Duodenal mucosa (tissue), 2 donors: Measurements from ENCODE around the gene WAPL.

Experiments used
- H3K27ac ChIP-seq: one replicate; pipeline ENCODE4 v1.7.0; 2013; ENCODE audit warnings: low read depth, low read length
- H3K27me3 ChIP-seq, 2 donors: one replicate each; pipeline ENCODE4 v1.7.0; 2013; ENCODE audit warnings: low read length in 2 of 2, control low read depth in 1 of 2; ENCODE audit not compliant: insufficient read depth in 2 of 2, control insufficient read depth in 1 of 2
- H3K36me3 ChIP-seq, 2 donors: one replicate each; pipeline ENCODE4 v1.7.0; 2013; ENCODE audit warnings: low read length in 2 of 2, control low read depth in 1 of 2; ENCODE audit not compliant: insufficient read depth in 2 of 2, control insufficient read depth in 1 of 2
- H3K4me1 ChIP-seq, 2 donors: one replicate each; pipeline ENCODE4 v1.7.0; 2013; ENCODE audit warnings: low read length in 2 of 2, control low read depth in 1 of 2; ENCODE audit not compliant: insufficient read depth in 2 of 2, control insufficient read depth in 1 of 2
- H3K4me3 ChIP-seq, 2 donors: one replicate each; pipeline ENCODE4 v1.7.0; 2013; ENCODE audit warnings: low read length in 2 of 2, low read depth in 1 of 2
- H3K9ac ChIP-seq, 2 donors: one replicate each; pipeline ENCODE4 v1.7.0; 2013; ENCODE audit warnings: low read length in 2 of 2, low read depth in 1 of 2
- H3K9me3 ChIP-seq, 2 donors: one replicate each; pipeline ENCODE4 v1.7.0; 2013; ENCODE audit warnings: low read length in 2 of 2, control low read depth in 1 of 2; ENCODE audit not compliant: control insufficient read depth in 1 of 2

The WAPL gene

DNA sequence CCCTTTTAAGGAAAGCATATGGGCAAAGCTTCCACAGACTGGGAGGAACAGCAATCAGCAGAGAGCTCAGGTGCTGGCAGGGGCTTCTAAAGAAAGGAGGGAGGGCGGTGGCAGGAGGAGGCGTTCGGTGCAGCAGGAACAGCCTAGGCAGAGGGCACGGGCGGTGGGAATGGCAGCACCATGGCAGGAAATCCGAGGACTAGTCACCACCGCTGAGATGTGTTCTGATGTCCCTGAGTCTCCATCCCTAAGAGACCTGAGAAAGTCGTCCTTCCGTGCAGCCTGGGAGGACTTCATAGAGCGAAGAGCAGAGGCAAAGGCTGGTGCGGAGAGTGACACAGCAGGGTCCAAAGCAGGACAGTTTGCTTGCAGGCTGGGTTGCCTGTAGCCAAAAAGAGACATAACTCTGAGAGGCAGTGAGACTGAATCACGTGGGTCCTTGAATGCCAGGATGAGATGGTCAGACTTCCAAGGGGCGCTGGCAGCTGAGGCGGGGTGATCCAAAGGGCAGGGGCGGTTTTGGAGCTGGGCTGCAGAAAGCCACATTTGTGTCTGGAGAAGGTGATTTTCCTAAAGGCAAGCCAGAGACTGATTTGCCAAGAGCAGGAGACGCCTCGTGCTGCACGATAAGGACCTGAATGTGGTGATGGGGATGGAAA lies 119.2 kb downstream of the WAPL start:
- peaks cover 19 to 20% of the 10 kb centered on the region in 2 donors for H3K4me1 ChIP-seq
- H3K9ac ChIP-seq, result peak overlapping the region; percentile 20 to 77
- peak overlapping the region; percentile 30 to 80 for H3K4me3 ChIP-seq
- no peaks in the 10 kb centered on the region for H3K9me3 ChIP-seq
- no peaks in the 10 kb centered on the region for H3K36me3 ChIP-seq
- no peak overlapping the region for H3K27ac ChIP-seq
- no peaks in the 10 kb centered on the region for H3K27me3 ChIP-seq

DNA sequence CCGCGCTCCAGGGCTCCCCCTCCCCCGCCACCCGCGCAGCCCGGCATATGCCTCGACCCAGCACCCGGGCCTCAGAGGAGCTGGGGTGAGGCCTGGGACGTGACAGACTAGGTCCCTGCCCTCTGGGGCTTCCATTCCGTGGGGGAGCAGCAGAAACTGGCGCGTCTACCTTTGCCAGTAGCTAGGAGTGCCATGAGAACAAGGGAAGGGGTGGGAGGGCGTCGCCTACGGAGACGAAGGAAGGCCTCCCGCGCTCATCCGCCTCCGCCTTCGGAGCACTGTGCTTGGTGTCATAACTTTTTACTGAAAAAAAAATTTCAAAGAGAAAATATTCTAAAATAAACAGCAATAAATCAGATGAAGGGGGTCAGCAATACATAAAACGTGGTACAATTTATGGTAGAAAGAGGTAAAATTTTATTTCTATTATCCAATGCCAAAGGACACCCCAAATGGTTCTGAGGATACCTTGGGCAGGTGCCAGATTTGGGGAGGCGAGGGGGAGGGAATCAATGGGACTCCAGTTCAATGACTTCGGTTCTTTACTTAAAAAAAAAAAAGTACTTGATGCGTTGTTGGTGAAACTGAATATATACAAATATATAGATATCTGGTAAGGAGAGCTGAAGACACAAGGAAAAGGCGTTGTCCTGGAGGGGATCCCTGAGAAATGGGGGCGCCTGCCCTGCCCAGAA lies 119.9 kb downstream of the WAPL start:
- Histone ChIP-seq H3K9me3 (no peaks in the 10 kb centered on the region), H3K36me3 (no peaks in the 10 kb centered on the region), H3K27ac (peak overlapping the region; percentile 88), H3K27me3 (no peaks in the 10 kb centered on the region), H3K4me3 (peak overlapping the region; percentile 79 to 80), H3K4me1 (peaks cover 19 to 20% of the 10 kb centered on the region in 2 donors), H3K9ac (peak overlapping the region; percentile 67 to 77)

DNA sequence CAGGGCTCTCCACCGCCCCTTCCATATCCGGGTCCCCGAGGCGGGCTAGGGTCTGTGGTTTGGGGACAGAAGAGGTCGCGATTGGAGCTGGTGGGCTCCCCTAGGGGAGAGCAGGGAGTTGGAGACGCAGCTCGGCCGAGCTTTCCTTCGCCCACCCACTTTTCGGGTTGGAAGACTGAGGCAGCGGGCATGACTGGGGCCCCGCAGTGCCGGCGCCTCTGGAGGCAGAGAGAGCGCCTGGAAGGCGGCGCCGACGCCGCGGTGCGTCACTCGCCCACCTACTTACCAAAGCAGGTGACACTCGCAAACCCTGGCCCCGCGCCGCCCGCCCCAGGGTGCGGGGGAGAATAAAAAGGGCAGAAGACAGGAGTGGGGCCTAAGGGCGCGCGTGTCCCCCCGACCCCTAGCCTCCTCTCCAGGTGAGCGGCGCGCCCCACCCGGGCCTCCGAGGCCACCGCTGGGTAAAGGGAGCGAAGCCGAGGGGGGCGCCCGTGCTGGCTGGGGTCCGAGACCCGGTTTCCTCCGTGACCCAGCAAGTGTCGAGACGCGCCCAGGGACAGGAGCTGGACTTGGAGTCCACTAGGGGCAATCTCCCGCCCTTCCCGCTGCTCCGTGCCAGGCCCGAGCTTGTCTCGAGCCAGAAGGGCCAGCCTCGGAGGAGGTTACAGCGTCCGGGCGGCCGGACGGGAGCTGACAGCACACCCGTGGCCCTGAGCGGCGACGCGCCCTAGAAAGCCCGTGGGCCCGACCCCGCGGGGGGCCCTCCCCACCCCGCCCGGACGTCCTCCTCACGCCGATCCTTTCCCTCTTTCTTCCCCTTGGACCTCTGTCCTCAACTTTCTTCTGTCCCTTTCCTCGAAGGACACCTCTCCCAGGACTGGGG lies 120.6 kb downstream of the WAPL start:
- Histone ChIP-seq H3K9ac (peak overlapping the region; percentile 77 to 79), H3K36me3 (no peaks in the 10 kb centered on the region), H3K4me3 (peak overlapping the region; percentile 79 to 80), H3K27ac (peak overlapping the region; percentile 88), H3K9me3 (no peaks in the 10 kb centered on the region), H3K27me3 (no peaks in the 10 kb centered on the region), H3K4me1 (peaks cover 19 to 20% of the 10 kb centered on the region in 2 donors)

DNA sequence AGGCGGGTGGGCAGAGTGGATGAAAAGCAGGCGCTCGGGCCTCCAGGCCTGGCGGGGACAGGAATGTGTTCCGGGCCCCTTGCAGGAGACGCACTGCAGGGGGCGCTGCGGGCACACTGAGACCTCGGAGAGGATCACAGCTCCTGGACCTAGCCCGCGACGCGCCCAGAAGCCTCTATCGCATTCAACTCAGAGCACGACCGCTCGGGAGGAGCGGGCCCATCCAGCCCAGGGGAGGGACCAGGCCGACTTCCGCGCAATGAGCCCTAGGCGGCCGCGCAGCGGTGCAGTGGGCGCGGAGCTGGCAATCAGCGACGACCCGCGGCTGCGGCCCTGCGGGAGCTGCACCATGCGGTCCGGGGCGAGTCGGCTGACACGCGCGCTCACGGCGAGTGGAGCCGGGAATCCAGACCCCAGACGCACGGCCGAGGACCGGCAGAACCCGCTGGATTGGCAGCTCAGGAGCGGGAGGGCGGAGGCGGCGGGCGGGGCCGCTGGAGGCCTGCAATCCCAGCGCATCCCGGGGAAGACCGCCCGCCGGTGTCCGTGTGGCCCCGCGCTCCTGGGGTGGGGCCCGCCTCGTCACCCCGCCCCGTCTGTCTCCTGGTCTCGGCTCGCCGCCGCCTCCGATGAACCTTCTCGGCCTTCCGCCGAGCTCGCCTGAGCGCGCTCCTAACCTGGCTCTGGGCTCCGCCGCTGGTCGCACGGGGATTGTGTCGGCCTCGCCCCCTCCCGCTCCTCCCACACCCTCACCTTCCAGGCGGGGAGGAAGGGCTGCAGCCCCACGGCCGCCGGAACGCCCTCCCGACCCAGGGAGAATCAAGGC lies 121.5 kb downstream of the WAPL start:
- no peaks in the 10 kb centered on the region for H3K27me3 ChIP-seq
- H3K4me1 ChIP-seq, result peaks cover 19 to 20% of the 10 kb centered on the region in 2 donors
- H3K27ac ChIP-seq, result peak overlapping the region; percentile 88
- H3K36me3 ChIP-seq, result no peaks in the 10 kb centered on the region
- peak overlapping the region; percentile 79 to 80 for H3K4me3 ChIP-seq
- peak overlapping the region; percentile 77 to 79 for H3K9ac ChIP-seq
- H3K9me3 ChIP-seq, result no peaks in the 10 kb centered on the region

DNA sequence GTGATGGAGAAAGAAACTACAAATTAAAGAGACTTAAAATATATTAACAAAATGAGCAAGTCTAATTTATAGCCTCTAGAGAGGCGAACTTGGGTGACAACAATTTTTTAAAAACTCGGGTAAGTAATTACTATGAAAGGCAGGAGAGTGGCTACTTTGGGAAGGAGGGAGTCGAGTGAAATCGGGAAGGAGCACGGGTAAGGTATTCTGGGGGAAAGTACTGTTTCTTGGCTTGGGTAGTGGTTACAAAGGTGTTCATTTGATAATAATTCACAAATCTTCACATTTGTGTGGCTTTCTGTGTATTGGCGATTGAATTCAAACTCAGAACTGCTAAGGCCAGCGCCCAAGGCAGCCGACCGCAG lies 122.1 kb downstream of the WAPL start:
- Histone ChIP-seq H3K27ac (no peak overlapping the region), H3K4me1 (peaks cover 19 to 20% of the 10 kb centered on the region in 2 donors), H3K9me3 (no peaks in the 10 kb centered on the region), H3K27me3 (no peaks in the 10 kb centered on the region), H3K9ac (peak overlapping the region in 1 of 2 donors; percentile 77), H3K36me3 (no peaks in the 10 kb centered on the region), H3K4me3 (peak overlapping the region in 1 of 2 donors; percentile 79)

DNA sequence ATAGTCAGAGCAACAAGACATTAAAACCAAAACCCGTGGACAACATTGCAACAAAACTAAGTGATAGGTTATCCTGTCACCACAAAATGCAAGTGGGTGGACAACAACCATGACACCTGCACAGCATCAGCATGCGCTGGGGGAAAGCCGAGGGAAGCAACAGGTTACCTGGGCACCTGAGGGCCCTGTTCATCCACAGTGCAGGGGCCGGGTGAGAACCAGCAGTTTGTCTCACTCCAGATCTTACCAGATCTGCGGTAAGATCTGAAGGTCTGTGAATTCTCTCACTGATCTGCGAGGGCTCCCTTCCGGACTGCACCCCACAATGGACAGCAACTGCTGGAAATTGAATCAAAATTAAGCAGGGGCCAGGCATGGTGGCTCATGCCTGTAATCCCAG lies 124.5 kb downstream of the WAPL start:
- Histone ChIP-seq H3K36me3 (no peaks in the 10 kb centered on the region), H3K9ac (no peak overlapping the region), H3K27ac (no peak overlapping the region), H3K4me1 (peaks cover 11% of the 10 kb centered on the region in 2 donors), H3K4me3 (no peak overlapping the region), H3K27me3 (no peaks in the 10 kb centered on the region), H3K9me3 (no peaks in the 10 kb centered on the region)

DNA sequence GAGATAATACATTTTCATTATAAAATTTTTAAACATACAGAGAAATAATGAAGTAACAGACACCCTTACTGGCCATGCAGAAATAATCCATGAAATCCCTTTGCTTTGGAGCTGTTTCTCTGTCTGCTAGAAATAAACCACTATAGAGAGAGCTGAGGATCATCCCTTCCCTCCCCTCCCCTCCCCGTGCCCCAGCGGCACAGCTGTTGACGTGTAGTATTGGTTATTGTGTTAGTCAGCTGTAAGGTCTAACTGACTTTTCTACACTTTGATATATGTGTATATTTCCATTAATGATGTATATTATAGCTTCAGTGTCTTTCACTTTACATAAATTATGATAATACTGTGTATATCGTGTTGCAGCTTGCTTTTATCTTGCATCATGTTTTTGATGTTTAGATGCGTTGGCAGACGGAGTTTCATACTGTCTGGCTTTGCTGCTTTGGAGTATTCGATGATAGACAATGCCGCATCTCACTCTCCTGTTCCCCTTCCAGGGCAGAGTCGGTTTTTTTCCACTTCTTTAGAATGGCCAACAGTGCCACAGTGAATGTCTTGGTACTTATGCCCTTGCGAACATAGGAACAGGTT lies 127.6 kb downstream of the WAPL start:
- no peak overlapping the region for H3K9ac ChIP-seq
- H3K9me3 ChIP-seq, result no peaks in the 10 kb centered on the region
- H3K27ac ChIP-seq, result no peak overlapping the region
- no peak overlapping the region for H3K4me3 ChIP-seq
- H3K36me3 ChIP-seq, result no peaks in the 10 kb centered on the region
- H3K27me3 ChIP-seq, result peaks cover 0 to 5% of the 10 kb centered on the region in 2 donors
- H3K4me1 ChIP-seq, result peaks cover 10 to 12% of the 10 kb centered on the region in 2 donors

DNA sequence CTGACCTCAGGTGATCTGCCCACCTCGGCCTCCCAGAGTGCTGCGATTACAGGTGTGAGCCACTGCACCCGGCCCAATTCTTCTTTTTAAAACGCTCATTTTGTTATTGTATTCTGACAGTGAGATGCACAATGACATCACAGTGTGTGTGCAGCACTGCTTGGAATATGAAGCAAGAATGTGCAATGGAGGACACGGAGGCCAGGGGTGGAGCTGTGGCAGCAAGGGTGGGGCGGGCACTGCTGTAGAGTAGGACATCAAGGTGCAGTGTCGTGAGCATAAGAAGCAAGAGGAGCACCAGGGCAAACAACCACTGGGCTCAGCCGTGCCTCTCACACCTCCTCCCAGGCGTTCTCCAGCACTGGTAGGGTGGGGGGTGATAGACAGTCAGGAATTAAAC lies 128.2 kb downstream of the WAPL start:
- peaks cover 1 to 5% of the 10 kb centered on the region in 2 donors for H3K27me3 ChIP-seq
- H3K9me3 ChIP-seq, result no peaks in the 10 kb centered on the region
- H3K9ac ChIP-seq, result no peak overlapping the region
- H3K36me3 ChIP-seq, result no peaks in the 10 kb centered on the region
- no peak overlapping the region for H3K27ac ChIP-seq
- H3K4me1 ChIP-seq, result peaks cover 10 to 12% of the 10 kb centered on the region in 2 donors
- H3K4me3 ChIP-seq, result no peak overlapping the region

DNA sequence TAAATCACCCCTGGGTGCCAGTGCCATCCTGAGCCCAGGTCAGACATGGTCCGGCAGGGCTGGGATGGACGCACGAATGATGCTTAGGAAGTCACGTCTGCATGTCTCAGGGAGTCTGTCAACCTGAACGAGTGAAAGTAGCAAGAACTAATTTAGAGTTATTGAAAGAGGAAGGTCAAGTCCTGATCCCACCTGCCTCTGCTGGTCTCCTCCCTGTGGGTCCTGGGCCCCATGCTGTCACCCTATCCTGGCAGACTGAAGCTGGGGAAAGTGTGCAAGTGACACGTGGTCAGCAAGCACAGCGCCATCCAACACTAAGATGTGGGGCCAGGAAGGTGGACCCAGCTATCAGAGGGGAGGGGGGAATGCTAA lies 128.9 kb downstream of the WAPL start:
- Histone ChIP-seq H3K9ac (no peak overlapping the region), H3K36me3 (no peaks in the 10 kb centered on the region), H3K27me3 (peaks cover 3 to 11% of the 10 kb centered on the region in 2 donors), H3K4me3 (no peak overlapping the region), H3K4me1 (peaks cover 10 to 12% of the 10 kb centered on the region in 2 donors), H3K27ac (no peak overlapping the region), H3K9me3 (no peaks in the 10 kb centered on the region)
